AG09319 (cell line): ENCODE data around the gene DUOX1.

Source experiments
- DNase-seq: peaks from one replicate; pipeline ENCODE4 v3.0.0-alpha.2; 2010; ENCODE audit warnings: low read depth; ENCODE audit errors: extremely low read depth
- CTCF ChIP-seq: IDR thresholded peaks from 2 replicates; pipeline ENCODE4 v1.5.1; 2011; ENCODE audit warnings: low read depth, mild to moderate bottlenecking, inconsistent platforms, low read length, moderate library complexity

The DUOX1 gene

GRCh38 chr15:45140557-45141250 is 10.9 kb downstream of the DUOX1 start:
- no peak for DNase-seq
- TF ChIP-seq CTCF = no peak

GRCh38 chr15:45141386-45141785 is 11.6 kb downstream of the DUOX1 start:
- no peak for TF ChIP-seq CTCF
- no peak for DNase-seq

GRCh38 chr15:45143056-45143455 is 13.3 kb downstream of the DUOX1 start:
- no peak for TF ChIP-seq CTCF
- no peak for DNase-seq

- no peak for TF ChIP-seq CTCF
- DNase-seq = no peak
Observed at GRCh38 chr15:45143946-45144345, 14.2 kb downstream of the DUOX1 start.

GRCh38 chr15:45144775-45145174 is 15.0 kb downstream of the DUOX1 start:
- DNase-seq = no peak
- TF ChIP-seq CTCF = no peak

- TF ChIP-seq CTCF = no peak
- DNase-seq = no peak
Observed at GRCh38 chr15:45146405-45146804, 16.6 kb downstream of the DUOX1 start.

GRCh38 chr15:45147606-45148005 is 17.8 kb downstream of the DUOX1 start:
- no peak for TF ChIP-seq CTCF
- DNase-seq = no peak
